Measurements from ENCODE around the gene RNF220.
A peak's percentile ranks its signal among the peaks of the same experiment; 100 is the strongest.

The RNF220 gene

GRCh38 chr1:44411861-44412260 is 6.8 kb downstream of the RNF220 start:
- CTCF ChIA-PET: no interaction called here
- no peak for TF ChIP-seq ZFP69B (tag by site-specific recombination; IDR thresholded peaks at IDR 0.05)
- TF ChIP-seq ZNF239 (tag by site-specific recombination; IDR thresholded peaks at IDR 0.05): no peak
- no peak for TF ChIP-seq BCL11A (tag by site-specific recombination; IDR thresholded peaks at IDR 0.05; ENCODE audit: low read depth)
- no peak for TF ChIP-seq ZNF529 (tag by site-specific recombination; IDR thresholded peaks at IDR 0.05; ENCODE audit: insufficient replicate concordance)
- no peak overlapping the region for H3K27ac ChIP-seq (ENCODE audit: extremely low read depth, low read depth, low read length)

DNA sequence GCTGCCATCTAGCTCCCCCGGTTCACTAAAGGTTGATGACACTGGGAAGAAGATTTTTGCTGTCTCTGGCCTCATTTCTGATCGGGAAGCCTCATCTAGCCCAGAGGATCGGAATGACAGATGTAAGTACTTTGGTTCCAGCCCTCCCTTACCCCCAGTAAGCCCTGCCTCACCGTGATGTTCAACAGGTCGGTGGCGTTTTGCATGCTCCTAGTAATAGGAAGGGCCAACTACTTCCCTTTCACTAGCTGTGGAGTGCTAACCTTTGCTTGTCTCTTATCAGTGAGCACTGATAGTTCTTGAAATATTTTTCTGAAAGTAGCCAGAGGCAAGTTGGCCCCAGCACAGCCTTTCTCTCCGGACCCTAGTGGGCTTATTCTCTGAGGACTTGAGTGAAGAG is 7.5 kb downstream of the RNF220 start:
- no peaks in the 10 kb centered on the region for H3K9me3 ChIP-seq (ENCODE audit: control insufficient read depth, insufficient read depth, low read depth, low read length)
- CTCF ChIA-PET: interaction anchor here (0.9 kb wide), 1 partner anchor 35 kb away, joined by 3 read pairs; no protein-coding TSS in a partner anchor
- no peak overlapping the region for H3K4me3 ChIP-seq (ENCODE audit: low read depth, low read length)
- no peak overlapping the region for H3K27ac ChIP-seq (ENCODE audit: extremely low read depth, low read depth, low read length)
- H3K4me1 ChIP-seq (ENCODE audit: control insufficient read depth, insufficient read depth, low read length): no peaks in the 10 kb centered on the region
- H3K36me3 ChIP-seq (ENCODE audit: control insufficient read depth in 2 of 2, insufficient read depth in 1 of 2, low read length in 2 of 2): peaks cover 0 to 6% of the 10 kb centered on the region in 2 experiments; a peak in 1 of 3 replicates
- POLR2A ChIA-PET: no interaction called here
- TF ChIP-seq ZNF596 (tag by site-specific recombination; IDR thresholded peaks at IDR 0.05) (no peak), SCRT2 (tag by site-specific recombination; IDR thresholded peaks at IDR 0.05) (peak; percentile 94), SCRT1 (tag by site-specific recombination; IDR thresholded peaks at IDR 0.05; ENCODE audit: borderline replicate concordance) (peak; percentile 88), INSM2 (tag by site-specific recombination; IDR thresholded peaks at IDR 0.05) (no peak)

More at GRCh38 chr1:44411861-44412260, 6.8 kb downstream of the RNF220 start:
- Histone ChIP-seq H3K36me3 (ENCODE audit: control insufficient read depth in 2 of 2, insufficient read depth in 1 of 2, low read length in 2 of 2) (peaks cover 0 to 6% of the 10 kb centered on the region in 2 experiments; a peak in 1 of 3 replicates), H3K9me3 (ENCODE audit: control insufficient read depth, insufficient read depth, low read depth, low read length) (no peaks in the 10 kb centered on the region), H3K4me1 (ENCODE audit: control insufficient read depth, insufficient read depth, low read length) (no peaks in the 10 kb centered on the region), H3K4me3 (ENCODE audit: low read depth, low read length) (no peak overlapping the region)
- POLR2A ChIA-PET: no interaction called here

DNA sequence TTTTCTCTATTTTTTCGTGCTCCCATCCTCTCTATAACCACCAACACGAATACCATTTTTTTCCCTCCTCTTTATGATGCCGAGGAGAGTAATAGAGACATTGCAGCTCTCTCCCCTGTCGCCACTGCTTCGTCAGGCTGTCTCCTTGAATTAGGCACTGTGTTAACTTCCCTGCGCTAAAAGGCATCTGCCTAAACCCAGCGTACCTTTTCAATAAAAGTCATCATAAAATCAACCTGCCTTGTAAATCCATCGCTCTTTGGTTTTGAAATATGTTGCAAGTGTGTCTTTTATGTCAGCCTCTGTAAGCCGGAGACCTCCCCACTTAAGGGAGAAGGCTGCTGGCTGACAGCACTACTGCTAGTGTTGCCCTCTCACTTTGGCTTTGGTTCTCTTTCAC is 8.7 kb downstream of the RNF220 start:
- Histone ChIP-seq H3K27ac (ENCODE audit: extremely low read depth, low read depth, low read length) (no peak overlapping the region), H3K9me3 (ENCODE audit: control insufficient read depth, insufficient read depth, low read depth, low read length) (no peaks in the 10 kb centered on the region), H3K36me3 (ENCODE audit: control insufficient read depth in 2 of 2, insufficient read depth in 1 of 2, low read length in 2 of 2) (peaks cover 0 to 6% of the 10 kb centered on the region in 2 experiments; a peak in 1 of 3 replicates), H3K4me3 (ENCODE audit: low read depth, low read length) (no peak overlapping the region), H3K4me1 (ENCODE audit: control insufficient read depth, insufficient read depth, low read length) (no peaks in the 10 kb centered on the region)
- CTCF ChIA-PET: no interaction called here
- no peak for TF ChIP-seq ZNF423 (tag by site-specific recombination; IDR thresholded peaks at IDR 0.05)
- TF ChIP-seq ZNF16 (tag by site-specific recombination; IDR thresholded peaks at IDR 0.05; ENCODE audit: low read depth): no peak
- TF ChIP-seq ZSCAN16 (tag by site-specific recombination; IDR thresholded peaks at IDR 0.05): no peak
- TF ChIP-seq ZNF555 (tag by site-specific recombination; conservative IDR thresholded peaks at IDR 0.05): no peak
- no peak for TF ChIP-seq ZNF223 (tag by site-specific recombination; IDR thresholded peaks at IDR 0.05)
- no peak for TF ChIP-seq KLF8 (tag by site-specific recombination; IDR thresholded peaks at IDR 0.05)
- TF ChIP-seq YY2 (tag by site-specific recombination; IDR thresholded peaks at IDR 0.05): no peak
- 0 out of 2 replicates have a peak, but pooled peaks have one; percentile 34 for TF ChIP-seq FEZF1 (tag by site-specific recombination; IDR thresholded peaks at IDR 0.05)
- POLR2A ChIA-PET: no interaction called here

DNA sequence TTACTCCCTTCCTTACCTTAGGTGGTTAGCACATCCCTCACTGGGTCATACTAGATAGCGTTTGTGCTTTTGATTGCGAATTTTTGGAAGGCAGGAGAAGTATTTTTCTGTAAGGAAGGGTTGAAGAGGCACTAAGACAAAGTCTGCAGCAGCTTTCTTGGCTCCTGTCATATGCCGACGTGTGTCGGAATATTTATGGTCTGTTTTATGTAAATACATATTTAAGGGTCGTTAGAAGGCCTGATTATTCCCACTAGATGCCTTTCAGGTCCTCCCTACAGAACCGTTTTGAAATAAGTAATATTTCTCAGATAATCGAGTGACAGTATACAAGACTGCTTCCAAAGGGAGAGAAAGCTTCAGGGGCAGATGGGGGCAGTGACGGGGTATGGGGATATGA is 10.0 kb downstream of the RNF220 start:
- no peak overlapping the region for H3K27ac ChIP-seq (ENCODE audit: extremely low read depth, low read depth, low read length)
- no peaks in the 10 kb centered on the region for H3K9me3 ChIP-seq (ENCODE audit: control insufficient read depth, insufficient read depth, low read depth, low read length)
- POLR2A ChIA-PET: no interaction called here
- TF ChIP-seq ZNF747 (tag by site-specific recombination; IDR thresholded peaks at IDR 0.05) (no peak), ZNF596 (tag by site-specific recombination; IDR thresholded peaks at IDR 0.05) (no peak), MZF1 (tag by site-specific recombination; IDR thresholded peaks at IDR 0.05; ENCODE audit: borderline replicate concordance) (no peak), GLI4 (tag by site-specific recombination; IDR thresholded peaks at IDR 0.05) (no peak)
- CTCF ChIA-PET: interaction anchor here (0.6 kb wide), 1 partner anchor 1668 kb away, joined by 3 read pairs; no protein-coding TSS in a partner anchor
- peaks cover 0 to 6% of the 10 kb centered on the region in 2 experiments; a peak in 1 of 3 replicates for H3K36me3 ChIP-seq (ENCODE audit: control insufficient read depth in 2 of 2, insufficient read depth in 1 of 2, low read length in 2 of 2)
- H3K4me3 ChIP-seq (ENCODE audit: low read depth, low read length): no peak overlapping the region
- H3K4me1 ChIP-seq (ENCODE audit: control insufficient read depth, insufficient read depth, low read length): no peaks in the 10 kb centered on the region
